HG02943 (cell line): ENCODE data around the gene RMDN3.

Source experiments
- ATAC-seq: cut with Tn5 transposase; IDR thresholded peaks from one replicate; pipeline ENCODE4 v1.9.1; 2021; ENCODE audit warnings: mild to moderate bottlenecking, low read depth, moderate library complexity; ENCODE audit not compliant: unreplicated experiment

The RMDN3 gene

GRCh38 chr15:40697916-40698315 lies 57.1 kb downstream of the RMDN3 start:
- no peak for ATAC-seq

GRCh38 chr15:40696228-40696627 lies 58.8 kb downstream of the RMDN3 start:
- ATAC-seq: no peak

GRCh38 chr15:40695469-40695890 lies 59.6 kb downstream of the RMDN3 start:
- ATAC-seq: peak; percentile 20

- peak; percentile 83 for ATAC-seq
These were observed 60.2 kb downstream of the RMDN3 start, which contains the start of gene RAD51 for GRCh38 chr15:40694688-40695468. Gene RAD51, plus strand, starts transcription at chr15:40695174. Its CDS starts 3,585 bp downstream, at chr15:40698759.

- no peak for ATAC-seq
These were observed 61.0 kb downstream of the RMDN3 start for GRCh38 chr15:40693904-40694687.

- no peak for ATAC-seq
These were observed 63.3 kb downstream of the RMDN3 start for GRCh38 chr15:40691737-40692136.

GRCh38 chr15:40688932-40689799 lies 65.9 kb downstream of the RMDN3 start:
- no peak for ATAC-seq
